GM19043 (cell line): Measurements from ENCODE around the gene RCAN2.

Experiments
- ATAC-seq: cut with Tn5 transposase; IDR thresholded peaks from one replicate; pipeline ENCODE4 v1.9.1; 2021; ENCODE audit warnings: low read depth; ENCODE audit not compliant: unreplicated experiment

Gene RCAN2

DNA sequence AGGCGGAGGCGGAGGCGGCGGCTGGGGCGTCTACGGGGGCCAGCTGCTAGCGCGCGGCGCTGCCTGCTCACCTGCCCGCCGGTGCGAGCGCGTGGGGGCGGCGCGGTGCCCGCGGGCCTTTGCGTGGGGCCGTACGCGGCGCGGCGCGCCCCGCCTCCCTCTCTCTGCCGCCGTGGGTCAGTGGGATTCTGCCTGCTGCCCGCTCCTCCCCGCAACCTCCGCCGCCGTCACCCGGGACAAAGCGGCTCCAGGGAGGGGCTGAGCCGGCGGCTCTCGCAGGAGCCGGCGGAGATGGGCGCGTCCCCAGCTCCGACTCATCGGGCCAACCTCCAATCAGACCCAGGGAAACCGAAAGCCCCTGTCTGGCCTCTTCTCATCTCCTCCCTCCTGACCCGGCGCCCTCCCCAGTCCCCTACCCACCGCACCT lies at the start of gene RCAN2:
TSS of gene RCAN2 (minus strand) at position 249 of the 427 bp plus-strand sequence.
- ATAC-seq: no peak

DNA sequence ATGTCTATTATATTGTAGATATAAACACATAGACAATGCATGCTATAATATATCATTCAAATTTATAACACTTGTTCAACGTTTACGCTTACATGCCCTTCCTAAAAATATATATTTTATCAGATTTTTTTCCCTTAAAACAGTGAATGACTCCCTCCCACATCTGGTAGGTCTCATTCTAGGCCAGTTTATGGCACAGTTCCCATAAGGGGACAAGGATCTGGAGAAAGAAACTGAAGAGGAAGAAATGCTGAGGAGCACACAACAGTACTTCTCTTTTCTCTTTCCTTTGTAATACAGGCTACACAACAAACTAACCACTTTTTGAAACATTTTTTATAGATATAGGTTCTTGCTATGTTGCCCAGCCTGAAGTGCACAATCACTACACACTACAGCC lies 48.6 kb upstream of the RCAN2 start:
- ATAC-seq: no peak

DNA sequence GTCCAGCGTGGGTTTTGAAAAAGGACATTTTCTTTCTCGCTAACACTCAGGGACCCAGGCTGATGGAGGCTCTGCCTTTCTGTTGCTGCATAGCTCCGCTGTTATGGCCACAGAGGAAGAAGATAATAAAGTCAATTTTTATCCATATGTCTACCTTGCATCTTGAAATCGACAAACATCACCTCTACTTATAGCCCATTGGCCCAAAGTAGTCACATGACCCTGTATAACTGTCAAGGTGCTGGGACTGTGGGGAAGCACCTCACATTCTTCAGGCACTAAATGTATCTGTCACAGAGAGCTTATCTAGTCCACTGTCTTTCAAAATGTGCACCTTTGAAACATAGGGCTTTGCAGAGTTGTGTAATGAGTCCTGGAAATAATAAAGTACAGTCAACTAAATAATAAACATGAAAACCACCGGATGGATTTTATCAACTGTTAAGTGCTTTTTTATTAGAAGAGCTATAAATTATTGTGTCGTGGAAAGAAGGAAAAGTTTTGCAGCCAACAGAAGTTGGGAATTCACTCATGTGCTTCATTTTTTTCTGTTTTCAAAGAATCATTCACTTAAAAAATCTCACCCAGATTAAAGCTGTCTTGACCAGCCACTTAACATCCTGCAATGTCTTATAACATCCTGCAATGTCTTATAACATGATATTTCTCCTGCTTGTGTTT lies 47.7 kb upstream of the RCAN2 start:
- ATAC-seq: no peak

DNA sequence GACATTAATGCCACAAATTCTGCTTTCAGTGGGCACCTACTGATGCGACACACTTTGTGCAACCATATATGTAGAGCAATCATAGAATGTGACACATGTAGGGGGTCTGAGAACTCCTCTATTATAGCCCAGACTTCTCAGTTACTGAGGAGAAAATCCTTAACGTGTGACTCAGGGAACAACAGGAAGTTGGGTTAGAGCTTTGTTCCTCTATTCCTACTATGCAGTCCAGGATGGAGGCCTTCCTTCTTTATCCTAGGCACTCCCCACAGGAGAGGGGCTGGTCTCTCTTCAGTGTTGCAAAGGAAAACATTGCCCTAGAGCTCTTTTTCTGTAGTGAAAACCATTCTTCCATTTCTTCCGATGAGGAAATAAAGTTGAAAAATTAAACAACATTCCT lies 39.6 kb upstream of the RCAN2 start:
- ATAC-seq: no peak

DNA sequence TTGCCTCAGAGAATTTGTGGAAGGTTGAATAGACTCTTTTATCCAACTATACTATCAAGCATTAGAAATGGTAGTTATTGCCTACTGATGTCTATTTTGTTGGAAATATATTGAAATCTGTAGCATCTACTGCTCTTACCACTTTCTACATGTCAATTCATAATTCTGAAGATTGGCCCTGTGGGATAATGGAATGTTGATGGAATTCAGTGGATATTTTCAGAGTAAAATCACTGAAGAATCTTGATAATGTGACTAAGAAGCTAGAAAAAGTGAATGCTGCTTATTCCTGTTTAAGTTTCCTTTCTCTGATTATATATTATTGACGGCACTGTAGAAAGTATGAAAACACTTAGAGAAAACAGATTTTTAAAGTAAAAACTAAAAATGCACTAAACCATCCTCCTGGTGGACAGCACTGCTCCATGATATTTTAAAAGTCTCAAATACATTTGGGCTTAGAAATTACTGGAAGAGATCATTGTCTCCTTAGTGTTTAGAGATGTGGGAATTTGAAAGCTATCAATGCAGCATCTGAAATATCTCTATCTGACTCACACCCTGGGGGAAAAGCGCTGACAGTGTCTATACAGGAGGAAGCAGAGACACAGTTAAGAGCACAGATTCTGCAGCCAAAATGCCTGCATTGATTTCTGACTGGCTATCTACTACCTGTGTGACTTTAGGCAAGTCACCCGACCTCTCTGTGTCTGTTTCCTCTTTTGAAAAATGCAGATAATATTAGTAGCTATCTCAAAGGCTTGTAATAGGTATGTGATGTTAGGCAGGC lies 37.9 kb upstream of the RCAN2 start:
- ATAC-seq: no peak

DNA sequence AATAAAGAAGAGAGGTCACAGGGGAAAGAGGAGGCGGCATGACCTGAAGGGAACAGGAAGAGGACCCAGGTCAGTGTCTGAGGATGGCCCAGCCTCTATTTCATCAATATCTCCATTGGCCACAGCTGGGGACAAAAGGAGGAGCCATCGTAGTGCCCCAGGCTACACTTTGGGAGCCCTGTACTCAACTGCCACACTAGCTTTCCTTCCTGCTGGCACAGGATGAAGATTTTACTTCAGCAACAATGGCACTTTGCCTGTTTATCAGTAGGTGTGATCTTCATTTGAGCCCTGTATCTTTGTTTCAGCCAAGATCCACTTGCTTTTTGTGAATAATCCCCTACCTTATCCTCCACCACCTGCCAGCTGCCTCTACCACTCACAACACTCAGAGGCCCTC lies 35.4 kb upstream of the RCAN2 start:
- ATAC-seq: no peak

DNA sequence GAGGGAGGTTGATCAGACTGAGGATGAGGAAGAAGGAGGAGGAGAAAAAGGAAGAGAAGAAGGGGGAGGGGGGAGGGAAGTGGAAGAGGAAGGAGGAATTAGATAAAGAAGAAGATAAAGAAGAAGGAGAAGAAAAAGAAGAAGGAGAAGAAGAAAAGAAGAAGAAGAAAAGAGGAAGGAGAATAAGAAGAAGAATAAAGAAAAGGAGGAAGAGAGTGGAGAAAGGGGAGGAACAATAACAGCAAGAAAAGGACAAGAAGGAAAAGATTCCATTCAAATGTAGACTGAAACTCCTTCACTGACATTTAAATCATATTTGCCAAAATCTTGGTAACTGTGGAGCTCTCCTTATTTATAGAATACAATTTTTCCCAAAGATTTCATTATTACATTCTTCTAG lies 34.3 kb upstream of the RCAN2 start:
- ATAC-seq: no peak

DNA sequence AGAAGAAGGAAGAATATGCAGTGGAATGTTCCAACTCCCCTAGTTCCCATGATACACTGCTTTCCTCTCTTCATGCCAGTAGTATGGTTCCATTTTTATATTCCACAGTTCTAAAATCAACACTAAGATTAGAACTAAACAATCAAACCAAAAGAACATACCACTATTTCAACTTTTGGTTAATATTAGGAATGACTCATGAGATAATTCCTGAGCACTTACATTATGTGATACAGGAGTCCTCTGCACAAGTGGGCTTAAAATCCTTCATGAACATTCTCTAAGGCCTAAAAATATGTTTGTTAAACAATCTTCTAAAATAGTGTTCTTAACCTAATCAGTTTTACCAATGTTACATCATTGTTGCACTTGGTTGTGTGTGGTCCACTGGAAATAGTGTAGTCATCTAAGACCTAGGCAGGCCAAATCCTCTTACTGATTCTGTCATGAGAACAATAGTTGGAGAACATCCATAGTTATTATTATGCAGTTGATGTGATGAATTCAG lies 30.3 kb upstream of the RCAN2 start:
- no peak for ATAC-seq

DNA sequence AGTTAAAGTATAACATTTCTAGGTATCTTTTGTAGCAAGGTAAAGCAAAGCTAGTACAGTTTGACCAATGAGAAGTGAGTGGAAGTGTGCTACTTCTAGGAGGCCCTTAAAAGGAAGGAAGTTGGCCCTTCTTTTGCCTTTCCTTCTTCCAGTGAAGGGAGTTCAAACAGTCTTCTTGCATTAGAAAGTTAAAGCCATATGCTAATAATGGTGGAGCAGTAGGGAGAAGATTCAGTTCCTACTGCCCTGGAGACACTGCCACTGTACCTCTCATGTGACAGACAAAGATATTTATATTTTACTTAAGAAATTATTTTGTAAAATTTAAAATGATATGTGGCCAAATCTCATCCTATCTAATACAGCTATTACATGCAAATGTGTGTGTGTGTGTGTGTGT lies 26.0 kb upstream of the RCAN2 start:
- ATAC-seq: no peak

DNA sequence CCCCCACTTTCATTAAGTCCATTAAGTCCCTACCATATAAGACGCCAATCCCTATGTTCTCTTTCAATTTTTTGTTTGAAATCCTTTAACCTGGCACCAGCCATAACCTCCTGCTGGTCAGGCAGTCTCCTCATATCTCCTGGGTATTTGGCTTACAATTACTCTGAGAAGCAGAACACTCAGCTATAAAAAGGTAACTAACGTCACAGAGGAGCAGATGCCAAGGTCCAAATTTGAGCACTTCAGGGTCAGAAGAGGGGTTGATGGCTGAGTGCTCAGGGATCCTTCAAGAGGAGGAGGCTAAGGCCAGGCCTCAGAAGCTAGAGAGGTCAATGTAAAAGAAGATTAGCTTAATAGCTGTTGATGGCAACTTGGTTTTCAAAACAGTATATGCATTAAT lies 22.3 kb upstream of the RCAN2 start:
- no peak for ATAC-seq

DNA sequence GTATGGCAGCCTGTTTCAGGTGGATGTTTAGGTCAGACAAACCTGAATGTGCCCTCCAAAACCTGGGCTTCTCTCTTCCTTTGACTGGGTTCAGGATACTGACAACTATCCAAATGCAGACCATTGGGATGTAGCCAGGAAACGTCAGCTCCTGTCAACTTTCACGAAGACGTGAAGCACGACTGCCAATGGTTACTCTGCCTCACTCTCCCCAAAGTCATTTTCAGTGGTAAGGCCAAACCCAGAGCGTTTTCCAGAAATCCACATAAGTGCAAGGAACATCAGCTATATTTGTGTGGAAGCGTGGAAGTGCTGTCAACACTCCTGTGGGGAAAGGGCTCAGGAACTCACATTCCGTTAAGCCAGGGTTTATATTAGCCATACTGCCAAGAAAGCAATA lies 20.1 kb upstream of the RCAN2 start:
- ATAC-seq: no peak

DNA sequence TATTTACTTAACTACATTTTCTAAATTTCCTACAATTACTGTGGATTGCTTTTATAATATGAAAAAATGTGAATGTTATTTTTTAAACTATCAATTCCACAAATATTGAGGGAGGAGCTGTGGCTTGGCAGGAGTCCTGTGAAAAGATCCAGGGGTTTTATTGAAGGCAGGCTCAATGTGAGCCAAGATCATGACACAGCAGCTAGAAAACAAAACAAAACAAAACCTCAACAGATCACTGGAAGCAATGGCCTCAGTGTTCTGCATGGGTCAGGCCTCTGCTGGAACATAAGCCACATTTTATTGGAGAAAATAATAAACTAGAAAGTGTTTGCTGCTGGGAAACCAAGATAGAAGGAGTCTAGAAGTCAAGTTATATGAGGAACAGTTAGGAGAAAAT lies 19.4 kb upstream of the RCAN2 start:
- ATAC-seq: no peak

DNA sequence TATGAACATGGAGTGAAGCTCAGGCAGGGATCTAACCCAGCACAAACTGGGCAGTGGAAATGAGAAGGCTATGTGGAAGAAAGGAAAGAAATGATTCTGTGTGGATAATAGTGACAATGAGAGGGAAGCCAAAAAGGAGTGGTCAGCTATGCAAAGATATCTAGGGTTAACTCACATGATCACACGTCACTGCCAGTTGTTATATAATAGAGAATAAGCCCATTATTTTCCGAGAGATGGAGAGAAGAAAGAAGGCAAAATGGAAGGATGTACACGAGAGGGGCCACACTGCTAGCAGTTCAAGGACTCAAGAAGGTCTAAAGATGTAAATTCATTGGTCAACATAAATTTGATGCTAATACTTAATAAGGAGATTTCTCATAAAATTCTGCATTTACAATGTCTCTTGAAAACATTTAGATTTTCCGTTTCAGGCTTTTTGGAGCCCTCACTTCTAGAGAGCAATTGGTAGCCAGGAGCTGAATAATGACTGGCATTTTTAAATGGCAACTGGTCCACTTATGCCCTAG lies 18.8 kb upstream of the RCAN2 start:
- ATAC-seq: no peak

DNA sequence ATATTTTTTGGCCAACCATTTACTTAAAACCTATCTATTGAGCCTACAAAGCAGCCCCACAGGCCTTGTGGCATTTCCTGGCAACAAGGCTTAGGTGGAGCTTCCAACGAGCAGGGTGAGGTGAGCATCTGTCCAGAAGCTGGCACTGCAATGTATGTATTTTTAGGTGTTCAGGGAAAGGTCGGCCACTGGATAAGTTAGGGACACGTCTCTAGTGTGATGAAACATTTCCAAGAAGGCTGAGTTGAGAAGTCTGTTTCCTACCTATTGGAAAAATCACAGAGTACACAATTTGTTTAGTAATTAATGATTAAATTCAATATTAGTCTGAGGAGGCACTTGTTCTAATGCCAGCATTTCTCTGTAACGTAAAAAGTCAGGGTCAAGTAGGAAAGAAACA lies 17.8 kb upstream of the RCAN2 start:
- no peak for ATAC-seq

DNA sequence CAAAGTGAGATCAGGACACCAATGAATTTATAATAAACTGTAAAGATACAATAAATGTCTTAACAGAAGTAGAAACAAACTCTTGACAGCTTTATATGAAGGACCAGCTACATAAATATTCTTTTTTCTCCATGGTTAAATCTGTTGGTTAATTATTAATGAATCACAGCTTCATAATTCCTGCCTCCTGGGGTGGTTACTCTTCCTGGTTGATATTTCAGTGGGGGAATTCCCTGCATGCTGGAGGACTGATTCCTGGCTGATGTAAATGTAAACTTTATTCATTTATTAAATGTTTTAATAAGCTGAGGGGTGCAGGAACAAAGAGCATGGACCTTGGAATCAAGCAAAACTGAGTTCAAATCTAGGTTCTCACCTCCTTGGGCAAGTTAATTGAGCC lies 16.2 kb upstream of the RCAN2 start:
- no peak for ATAC-seq

DNA sequence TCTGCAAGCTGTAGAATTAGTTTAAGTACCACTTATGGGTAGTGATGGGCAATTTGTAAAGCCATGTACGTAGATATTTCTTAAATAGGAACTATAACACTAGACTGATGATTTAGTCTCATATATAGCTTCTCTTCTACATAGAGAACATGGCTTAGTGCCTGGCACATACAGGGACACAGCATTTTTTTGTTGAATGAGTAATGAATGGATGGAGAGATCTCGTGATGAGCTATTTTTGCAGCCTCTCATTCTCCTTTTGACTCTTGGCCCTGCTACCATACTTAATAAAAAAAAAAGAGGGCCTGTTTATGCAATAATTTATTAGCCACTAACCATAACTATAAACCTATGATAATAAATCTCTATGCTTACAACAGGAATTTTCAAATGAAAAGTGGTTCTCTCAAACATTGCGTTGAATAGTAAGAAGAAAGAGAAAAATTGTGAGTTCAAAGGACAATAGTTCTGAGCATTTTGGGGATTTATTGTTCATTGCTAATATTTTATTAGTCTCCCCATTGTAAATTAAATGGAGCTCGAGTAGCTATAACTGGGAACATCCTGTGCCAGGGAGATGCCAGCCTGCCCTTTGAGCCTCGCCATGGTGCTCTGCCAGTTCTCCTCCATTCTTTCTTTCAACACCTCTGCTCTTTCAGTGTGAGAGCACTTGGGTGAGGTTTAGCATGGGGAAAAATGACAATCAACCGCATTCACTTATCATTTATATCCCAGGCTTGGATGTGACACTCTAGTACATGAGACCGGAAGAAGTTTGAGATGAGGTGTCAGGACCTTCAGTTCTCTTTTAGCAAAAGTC lies 14.7 kb upstream of the RCAN2 start:
- ATAC-seq: no peak

DNA sequence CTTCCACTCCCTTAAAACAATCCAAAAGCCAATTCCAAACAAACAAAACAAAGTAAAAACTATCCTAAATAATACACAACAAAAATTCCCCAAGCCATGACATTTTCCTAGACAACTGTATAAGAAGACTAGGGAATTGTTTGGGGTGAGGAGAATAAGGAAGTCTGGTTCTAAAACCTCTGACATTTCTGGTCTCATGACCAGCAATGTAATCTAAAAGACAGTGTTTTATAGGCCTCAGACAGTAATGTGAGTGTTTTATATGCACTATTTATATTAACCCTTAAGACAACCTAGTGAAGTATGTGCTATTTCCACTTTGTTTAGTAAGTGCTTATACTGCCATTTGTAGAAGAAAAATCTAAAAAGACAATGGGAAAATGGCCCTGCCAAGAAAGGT lies 13.0 kb upstream of the RCAN2 start:
- ATAC-seq: no peak

DNA sequence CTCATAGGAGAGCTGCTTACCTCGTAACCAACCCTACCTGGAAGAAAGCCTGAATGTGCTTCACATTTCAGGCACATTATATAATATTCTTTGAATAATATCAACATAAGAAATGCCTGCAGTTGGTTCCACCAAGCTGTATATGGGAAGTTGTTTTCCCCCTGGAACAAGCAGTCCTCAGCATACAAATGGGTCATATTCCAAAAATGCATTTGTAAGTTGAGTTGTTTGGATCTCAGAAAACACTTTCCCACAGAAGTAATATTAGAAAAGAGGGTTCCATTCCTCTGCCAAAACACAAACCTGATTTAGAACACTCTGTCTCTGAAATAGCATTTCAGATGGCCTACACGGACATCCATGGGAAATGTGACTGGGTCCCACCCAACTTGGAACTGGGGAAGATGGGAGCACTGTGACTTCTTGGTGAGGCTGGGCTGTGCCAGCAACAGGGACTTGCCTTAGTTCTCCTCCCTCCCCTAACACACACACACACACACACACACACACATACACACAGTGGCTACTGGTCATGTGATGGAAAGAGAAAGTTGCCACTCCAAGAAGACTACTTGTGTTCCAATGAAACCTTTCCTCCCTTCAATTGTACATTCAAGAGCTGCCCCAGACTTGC lies 11.4 kb upstream of the RCAN2 start:
- no peak for ATAC-seq

DNA sequence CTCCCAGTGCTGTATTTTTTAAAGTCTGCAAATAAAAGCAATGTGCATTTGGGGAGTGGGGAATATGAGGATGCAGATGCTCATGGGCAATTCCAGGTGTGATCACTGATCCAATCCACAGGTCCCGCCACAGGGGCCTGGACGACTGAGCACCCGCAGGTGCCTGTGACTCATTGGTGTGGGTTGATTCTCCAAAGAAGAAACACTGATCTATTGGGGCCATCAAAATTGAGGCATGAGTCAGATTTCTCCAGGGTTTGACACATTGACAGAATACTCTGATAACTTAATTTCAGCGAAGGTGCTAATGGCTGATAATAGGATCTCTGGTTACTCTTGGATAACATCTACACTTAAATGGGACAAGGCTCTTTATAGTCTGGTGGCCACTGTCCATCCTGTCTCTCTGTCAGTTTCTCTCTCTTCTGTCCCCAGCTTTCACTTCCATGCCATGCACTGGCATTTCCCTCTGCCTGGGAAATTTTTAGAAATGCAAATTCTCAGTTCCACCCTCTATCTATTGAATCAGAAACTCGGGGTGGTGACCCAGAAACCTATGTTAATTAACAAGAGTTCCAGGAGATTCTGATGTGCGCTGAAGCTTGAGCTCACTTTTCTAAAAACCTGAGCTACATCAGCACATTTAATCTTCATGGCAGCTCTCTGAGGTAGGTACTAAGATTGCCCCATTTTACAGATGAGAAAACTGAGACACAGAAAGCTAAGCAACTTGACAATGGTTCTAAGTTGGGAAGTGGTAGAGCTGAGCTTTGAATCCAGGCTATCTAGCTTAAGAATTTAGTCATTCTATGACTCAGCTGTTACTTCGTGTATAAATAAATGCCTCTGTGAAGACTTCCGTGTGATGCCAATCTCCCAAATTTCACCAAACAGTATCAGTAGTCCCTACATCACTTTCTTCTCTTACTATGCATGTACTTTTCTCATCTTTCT lies 10.2 kb upstream of the RCAN2 start:
- no peak for ATAC-seq
